Sigmoid colon (tissue), 7 donors: ENCODE measurements around the gene ADH1B. TPM values are rescaled to one million over a fixed set of nuclear protein-coding genes. Genes with fewer than 3 reads are reported as not detected.
"Not testable (repeated sequence)": the region's sequence is repeated elsewhere in the genome, so short reads cannot be mapped to it uniquely, and the experiment has no call there.

Experiments
- DNase-seq: peaks from one replicate; pipeline ENCODE4 v3.0.0-alpha.2; 2019
- H3K27ac ChIP-seq, 4 donors: fragments of 200-600 bp; sonication (generic); one replicate each; pipeline ENCODE4 v1.5.1; 2016 to 2019; ENCODE audit warnings: mild to moderate bottlenecking in 1 of 4
- H3K27me3 ChIP-seq, 3 donors: fragments of 200-600 bp; sonication (generic); one replicate each; pipeline ENCODE4 v1.5.1; 2019; ENCODE audit warnings: mild to moderate bottlenecking in 1 of 3
- H3K36me3 ChIP-seq, 4 donors: fragments of 200-600 bp; sonication (generic); one replicate each; pipeline ENCODE4 v1.5.1; 2016 to 2019
- H3K4me1 ChIP-seq, 4 donors: fragments of 200-600 bp; sonication (generic); one replicate each; pipeline ENCODE4 v1.5.1; 2017 to 2019
- H3K4me3 ChIP-seq, 4 donors: fragments of 200-600 bp; sonication (generic); one replicate each; pipeline ENCODE4 v1.5.1; 2017 to 2019; ENCODE audit warnings: mild to moderate bottlenecking in 2 of 4, moderate library complexity in 1 of 4
- H3K9me3 ChIP-seq, 4 donors: fragments of 200-600 bp in 3 of 4; sonication (generic) in 3 of 4; one replicate each; pipeline versions ENCODE4 v1.5.1 to v1.6.1; 2013 to 2019
- CTCF ChIP-seq, 4 experiments: fragments of 450-650 bp in 3 of 4; fragments of 200-600 bp in 1 of 4; IDR thresholded peaks; one replicate each; pipeline ENCODE4 v1.5.1; 2016 to 2019; ENCODE audit warnings: antibody characterized with exemption in 4 of 4, mild to moderate bottlenecking in 3 of 4, moderate library complexity in 2 of 4
- EP300 ChIP-seq, 4 donors: sonication (generic); formaldehyde crosslinking; IDR thresholded peaks; one replicate each; pipeline ENCODE4 v1.6.1; 2017; ENCODE audit warnings: antibody characterized with exemption in 4 of 4
- POLR2A ChIP-seq, 2 donors: fragments of 450-650 bp; IDR thresholded peaks; one replicate each; pipeline ENCODE4 v1.6.1; 2016; ENCODE audit warnings: antibody characterized with exemption in 2 of 2, mild to moderate bottlenecking in 2 of 2, moderate library complexity in 2 of 2
- POLR2AphosphoS5 ChIP-seq, 4 donors: sonication (generic); formaldehyde crosslinking; IDR thresholded peaks; one replicate each; pipeline ENCODE4 v1.6.1; 2017; ENCODE audit warnings: antibody characterized with exemption in 4 of 4
- WGBS, 2 donors: extraction: QIAGEN DNeasy Blood & Tissue Kit; methylation state at CpG; one replicate each; pipeline ENCODE4 v1.1.7; 2013; 5-methylcytosine and 5-hydroxymethylcytosine counted together
- intact Hi-C: fragments of 100-400 bp; cut with DNase I; formaldehyde crosslinking; loops from one replicate; pipeline ENCODE4 v1.15.1; 2023
- polyA plus RNA-seq, 3 donors: library from polyadenylated mRNA; stranded (reverse); fragments of 200-250 nt; gene quantifications; one replicate each; pipeline ENCODE4 v1.2.3, GENCODE V29; 2013
- total RNA-seq, 4 donors: library from RNA; depleted of rRNA; stranded (reverse); fragments of >200 nt; gene quantifications; one replicate each; pipeline ENCODE4 v1.1.0, GENCODE V29; 2016
- donor health status: healthy with polysubstance abuse.
- donor health status: Bipolar disorder and iron deficiency.
- donor health status: healthy.

Gene ADH1B
- total and polyA plus RNA-seq, 7 donors: 35.4 to 906 (median 350) TPM

DNA sequence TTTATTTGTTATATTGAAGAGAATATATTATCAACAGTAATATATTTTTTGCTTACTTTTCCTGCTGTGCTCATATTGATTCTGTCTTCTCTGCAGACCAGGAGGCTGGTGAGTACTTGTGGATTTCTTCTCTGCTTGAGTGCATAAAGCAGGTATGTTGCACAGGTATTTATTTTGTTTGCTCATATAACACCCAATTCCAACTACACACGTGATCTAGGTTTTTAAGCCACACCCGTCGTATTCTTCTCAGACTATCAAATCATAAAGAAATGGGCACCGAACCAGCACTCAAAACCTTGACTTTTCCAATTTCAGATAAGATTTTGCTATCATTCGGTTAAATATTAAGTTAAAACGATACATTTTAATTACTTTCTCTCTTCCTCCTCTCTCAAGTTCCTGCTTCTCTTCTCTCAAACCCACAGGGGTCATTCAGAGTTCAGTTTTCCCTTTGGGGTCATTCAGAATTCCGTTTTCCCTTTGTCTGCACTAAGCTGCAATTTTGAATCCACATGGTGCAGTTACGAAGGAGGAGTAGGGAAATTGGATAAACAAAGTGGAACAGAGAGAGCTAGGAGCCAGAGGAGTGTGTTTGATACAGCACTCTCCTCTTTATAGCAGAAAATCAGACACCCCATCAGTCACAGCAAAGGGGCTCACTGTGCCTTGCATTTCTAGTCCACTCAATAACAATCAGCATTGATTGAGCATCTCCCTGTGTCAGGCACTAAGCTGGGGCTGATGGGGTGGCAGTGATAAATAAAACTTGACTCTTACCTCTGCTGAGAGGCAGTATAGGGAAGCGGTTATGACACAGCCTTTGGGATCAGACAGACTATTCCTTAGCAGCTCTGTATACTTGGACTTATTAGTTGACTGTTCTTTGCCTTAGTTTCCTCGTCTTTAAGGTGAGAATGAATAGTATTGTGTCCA lies 31.7 kb upstream of the ADH1B start, which contains the start of gene ADH1C:
TSS of gene ADH1C (minus strand) at position 145 of the 936 bp plus-strand sequence. CDS start at position 74, 71 bp downstream.
- H3K27me3 ChIP-seq: no peaks in the 10 kb centered on the region
- no peaks in the 10 kb centered on the region for H3K36me3 ChIP-seq
- no peak for DNase-seq
- H3K9me3 ChIP-seq: no peaks in the 10 kb centered on the region
- H3K4me1 ChIP-seq: peaks cover 0 to 8% (median 6%) of the 10 kb centered on the region in 4 donors
- WGBS, 2 donors: 12 to 47% methylated on average over 10 of the region's 10 CpGs
- H3K27ac ChIP-seq: peak within 1 kb of the TSS in 1 of 4 donors; percentile 11
- intact Hi-C loops: no loop called here
- peak within 1 kb of the TSS in 2 of 4 donors; percentile 2 to 7 for H3K4me3 ChIP-seq
- TF ChIP-seq POLR2AphosphoS5 (IDR thresholded peaks at IDR 0.05) (peak in 1 of 4 donors; percentile 21), POLR2A (IDR thresholded peaks at IDR 0.05) (no peak), EP300 (IDR thresholded peaks at IDR 0.05) (no peak), CTCF (IDR thresholded peaks at IDR 0.05) (no peak)

DNA sequence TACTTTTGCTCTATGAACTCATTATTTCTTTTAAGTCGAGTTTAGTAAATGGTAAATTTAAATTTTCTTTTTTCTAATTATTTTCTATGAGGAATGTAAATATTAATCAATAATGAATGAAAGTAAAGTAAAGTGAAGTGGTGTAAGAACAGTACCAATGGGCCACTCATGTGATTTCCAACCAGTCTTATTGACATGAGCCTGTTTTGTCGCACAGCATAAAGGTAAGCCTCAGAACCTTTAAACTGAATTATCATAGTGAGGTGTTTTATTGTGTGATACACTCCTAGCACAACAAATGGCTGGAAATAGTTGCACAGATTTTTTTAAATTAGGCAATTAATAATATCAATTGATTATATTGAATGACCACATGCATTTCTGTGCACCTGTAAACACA lies 30.3 kb upstream of the ADH1B start:
- Histone ChIP-seq H3K4me1 (peaks cover 0 to 4% (median 0%) of the 10 kb centered on the region in 4 donors), H3K4me3 (no peak overlapping the region), H3K36me3 (no peaks in the 10 kb centered on the region), H3K27ac (no peak overlapping the region), H3K9me3 (no peaks in the 10 kb centered on the region), H3K27me3 (no peaks in the 10 kb centered on the region)
- intact Hi-C loops: no loop called here
- TF ChIP-seq CTCF (IDR thresholded peaks at IDR 0.05): no peak
- no peak for TF ChIP-seq EP300 (IDR thresholded peaks at IDR 0.05)
- no peak for TF ChIP-seq POLR2AphosphoS5 (IDR thresholded peaks at IDR 0.05)
- TF ChIP-seq POLR2A (IDR thresholded peaks at IDR 0.05): no peak
- DNase-seq: no peak
- WGBS, 2 donors: 21 to 79% methylated on average over 2 of the region's 2 CpGs

GRCh38 chr4:99349338-99349737 lies 28.1 kb upstream of the ADH1B start:
- H3K4me3 ChIP-seq: no peak overlapping the region
- H3K4me1 ChIP-seq: peaks cover 0 to 4% (median 0%) of the 10 kb centered on the region in 4 donors
- DNase-seq: no peak
- no peaks in the 10 kb centered on the region for H3K36me3 ChIP-seq
- intact Hi-C loops: no loop called here
- no peak for TF ChIP-seq POLR2AphosphoS5 (IDR thresholded peaks at IDR 0.05)
- no peak for TF ChIP-seq POLR2A (IDR thresholded peaks at IDR 0.05)
- TF ChIP-seq CTCF (IDR thresholded peaks at IDR 0.05): no peak
- TF ChIP-seq EP300 (IDR thresholded peaks at IDR 0.05): no peak
- no peaks in the 10 kb centered on the region for H3K9me3 ChIP-seq
- H3K27me3 ChIP-seq: no peaks in the 10 kb centered on the region
- no peak overlapping the region for H3K27ac ChIP-seq

- H3K27me3 ChIP-seq, DNase-seq, H3K9me3 ChIP-seq, H3K4me1 ChIP-seq, H3K27ac ChIP-seq, H3K36me3 ChIP-seq, H3K4me3 ChIP-seq, intact Hi-C loops: not testable (repeated sequence)
- WGBS, 2 donors: 64 to 84% methylated on average over 7 of the region's 7 CpGs
Observed at GRCh38 chr4:99342624-99343023, 21.4 kb upstream of the ADH1B start.

DNA sequence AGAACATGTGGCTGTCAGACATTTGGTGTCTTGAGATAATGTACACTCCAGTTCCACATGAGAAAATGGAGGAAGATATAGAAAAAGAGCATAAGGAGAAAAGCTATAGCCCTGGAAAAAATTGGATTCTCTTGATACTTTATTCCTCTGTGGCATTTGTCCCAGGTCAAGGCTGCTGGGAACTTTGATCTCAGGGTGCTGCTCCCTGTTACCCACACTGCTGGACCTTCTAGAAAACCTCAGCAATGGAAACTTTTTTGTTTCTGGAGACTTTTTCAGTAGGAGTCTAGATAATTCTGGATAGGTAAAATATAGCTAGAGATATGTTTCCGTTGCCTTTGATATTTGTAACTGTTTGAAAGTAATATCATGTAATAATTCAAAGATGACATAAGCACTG lies 20.2 kb upstream of the ADH1B start:
- H3K27ac ChIP-seq: no peak overlapping the region
- no peaks in the 10 kb centered on the region for H3K36me3 ChIP-seq
- no peaks in the 10 kb centered on the region for H3K9me3 ChIP-seq
- TF ChIP-seq POLR2AphosphoS5 (IDR thresholded peaks at IDR 0.05): no peak
- no peak for TF ChIP-seq EP300 (IDR thresholded peaks at IDR 0.05)
- TF ChIP-seq POLR2A (IDR thresholded peaks at IDR 0.05): no peak
- TF ChIP-seq CTCF (IDR thresholded peaks at IDR 0.05): no peak
- H3K4me3 ChIP-seq: no peak overlapping the region
- intact Hi-C loops: no loop called here
- DNase-seq: no peak
- H3K27me3 ChIP-seq: no peaks in the 10 kb centered on the region
- H3K4me1 ChIP-seq: peaks cover 0 to 5% (median 2%) of the 10 kb centered on the region in 4 donors
- WGBS, 2 donors: 88 to 92% methylated on average over 1 of the region's 1 CpG
